ENCODE measurements around the gene HHAT. TPM values are rescaled to one million over a fixed set of nuclear protein-coding genes. Genes with fewer than 3 reads are reported as not detected.

The HHAT gene
- polyA plus RNA-seq, 3 donors, result 1.1 to 1.6 (median 1.5) TPM

DNA sequence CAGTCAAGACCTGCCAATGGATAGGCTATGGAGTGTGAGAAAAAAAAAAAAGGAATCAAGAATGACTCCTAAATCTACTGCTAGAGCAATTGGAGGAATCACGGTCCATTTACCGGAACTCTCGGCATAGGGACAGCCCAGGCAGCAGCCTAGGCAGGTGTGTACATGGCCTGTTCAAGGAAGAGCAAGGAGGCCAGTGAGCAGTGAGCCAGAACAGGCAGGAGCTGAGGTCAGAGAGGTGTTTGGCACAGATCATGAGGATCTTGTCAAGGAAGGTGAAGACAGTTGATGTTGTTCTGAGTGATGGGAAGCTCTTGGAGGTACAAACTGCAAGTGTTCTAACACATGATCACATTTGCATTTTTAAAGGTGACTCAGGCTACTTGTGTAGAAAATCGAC lies 40.6 kb upstream of the HHAT start:
- Mint-ChIP-seq H3K27me3 (ENCODE audit: low read depth in 3 of 3) (peaks cover 37 to 40% (median 37%) of the 10 kb centered on the region in 3 donors), H3K36me3 (no peaks in the 10 kb centered on the region), H3K4me3 (no peak overlapping the region), H3K27ac (no peak overlapping the region), H3K9me3 (peaks cover 0 to 3% (median 0%) of the 10 kb centered on the region in 7 donors), H3K4me1 (peaks cover 4% of the 10 kb centered on the region)
- H4K20me1 ChIP-seq (ENCODE audit: insufficient read depth, low read length), result no peaks in the 10 kb centered on the region
- DNase-seq, result no peak
- H3K27me3 ChIP-seq (ENCODE audit: control insufficient read depth in 2 of 2, insufficient read depth in 2 of 2, low read length in 2 of 2), result peaks cover 26 to 38% of the 10 kb centered on the region in 2 donors
- no peak overlapping the region for H2AFZ ChIP-seq (ENCODE audit: insufficient read depth, low read depth, low read length, poor library complexity, severe bottlenecking)
- no peak for TF ChIP-seq CTCF (IDR thresholded peaks at IDR 0.05)
- no peaks in the 10 kb centered on the region for H3K36me3 ChIP-seq (replicated peaks in 1 of 2; ENCODE audit: control insufficient read depth in 1 of 2, insufficient read depth in 2 of 2, low read length in 2 of 2)
- no peaks in the 10 kb centered on the region for H3K79me2 ChIP-seq (ENCODE audit: insufficient read depth, low read length)
- no peak overlapping the region for H3K9ac ChIP-seq (ENCODE audit: insufficient read depth, low read length, poor library complexity, severe bottlenecking)
- H3K4me3 ChIP-seq (replicated peaks in 1 of 3; ENCODE audit: low read depth in 2 of 3, low read length in 3 of 3), result no peak overlapping the region
- H3K27ac ChIP-seq (ENCODE audit: low read depth in 1 of 2, low read length in 2 of 2), result no peak overlapping the region
- H3K9me3 ChIP-seq (replicated peaks in 1 of 2; ENCODE audit: control insufficient read depth in 1 of 2, insufficient read depth in 1 of 2, low read length in 2 of 2), result peaks cover 0 to 7% of the 10 kb centered on the region in 2 donors
- no peak overlapping the region for H3K4me2 ChIP-seq (replicated peaks; ENCODE audit: extremely low read depth, low read length, poor library complexity, severe bottlenecking)
- intact Hi-C loops (cut with micrococcal nuclease), result no loop called here
- H3K4me1 ChIP-seq (ENCODE audit: control insufficient read depth in 1 of 2, insufficient read depth in 2 of 2, low read length in 2 of 2), result peaks cover 4 to 6% of the 10 kb centered on the region in 2 donors
- WGBS (ENCODE audit: insufficient coverage), result 96% methylated on average over 4 of the region's 4 CpGs

- H2AFZ ChIP-seq (ENCODE audit: insufficient read depth, low read depth, low read length, poor library complexity, severe bottlenecking), result no peak overlapping the region
- no peak overlapping the region for H3K9ac ChIP-seq (ENCODE audit: insufficient read depth, low read length, poor library complexity, severe bottlenecking)
- Mint-ChIP-seq H3K4me3 (no peak overlapping the region), H3K4me1 (peaks cover 4% of the 10 kb centered on the region), H3K9me3 (peaks cover 0 to 3% (median 0%) of the 10 kb centered on the region in 7 donors), H3K27ac (no peak overlapping the region), H3K36me3 (no peaks in the 10 kb centered on the region), H3K27me3 (ENCODE audit: low read depth in 3 of 3) (peaks cover 39 to 45% (median 40%) of the 10 kb centered on the region in 3 donors)
- no peak overlapping the region for H3K27ac ChIP-seq (ENCODE audit: low read depth in 1 of 2, low read length in 2 of 2)
- no peaks in the 10 kb centered on the region for H3K36me3 ChIP-seq (replicated peaks in 1 of 2; ENCODE audit: control insufficient read depth in 1 of 2, insufficient read depth in 2 of 2, low read length in 2 of 2)
- WGBS (ENCODE audit: insufficient coverage), result no CpG with 5 or more reads among the region's 4 CpGs
- no peaks in the 10 kb centered on the region for H3K79me2 ChIP-seq (ENCODE audit: insufficient read depth, low read length)
- H3K4me2 ChIP-seq (replicated peaks; ENCODE audit: extremely low read depth, low read length, poor library complexity, severe bottlenecking), result no peak overlapping the region
- no peak for TF ChIP-seq CTCF (IDR thresholded peaks at IDR 0.05)
- H3K4me3 ChIP-seq (replicated peaks in 1 of 3; ENCODE audit: low read depth in 2 of 3, low read length in 3 of 3), result no peak overlapping the region
- H3K4me1 ChIP-seq (ENCODE audit: control insufficient read depth in 1 of 2, insufficient read depth in 2 of 2, low read length in 2 of 2), result peaks cover 4 to 6% of the 10 kb centered on the region in 2 donors
- intact Hi-C loops (cut with micrococcal nuclease), result no loop called here
- peaks cover 28 to 45% of the 10 kb centered on the region in 2 donors for H3K27me3 ChIP-seq (ENCODE audit: control insufficient read depth in 2 of 2, insufficient read depth in 2 of 2, low read length in 2 of 2)
- H3K9me3 ChIP-seq (replicated peaks in 1 of 2; ENCODE audit: control insufficient read depth in 1 of 2, insufficient read depth in 1 of 2, low read length in 2 of 2), result peaks cover 0 to 7% of the 10 kb centered on the region in 2 donors
- DNase-seq, result no peak
- H4K20me1 ChIP-seq (ENCODE audit: insufficient read depth, low read length), result no peaks in the 10 kb centered on the region
Measured at GRCh38 chr1:210289248-210289647, 39.5 kb upstream of the HHAT start.
